Measurements from ENCODE around the gene VKORC1L1.

VKORC1L1 gene

DNA sequence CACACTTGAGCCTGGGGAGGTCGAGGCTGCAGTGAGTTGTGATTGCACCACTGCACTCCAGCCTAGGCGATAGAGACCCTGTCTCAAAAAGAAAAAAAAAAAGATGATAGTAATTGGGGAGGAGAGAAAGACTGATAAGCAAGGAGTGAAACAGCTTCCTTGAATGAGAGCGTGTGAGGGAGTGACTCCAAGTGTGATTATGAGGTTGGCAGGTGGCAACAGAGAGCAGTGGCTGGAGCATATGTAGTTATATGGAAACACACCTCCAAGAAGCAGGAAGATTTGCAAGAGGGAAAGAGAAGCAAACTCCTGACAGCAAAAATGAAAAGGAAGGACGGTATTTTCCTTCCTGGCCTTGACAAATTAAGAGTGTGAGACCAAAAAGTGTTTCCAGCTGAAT, 50.4 kb downstream of the VKORC1L1 start:
- no peak for ATAC-seq
- TF ChIP-seq ISL1 (CRISPR knock-in tag; IDR thresholded peaks at IDR 0.05) (no peak), ZC3H10 (CRISPR knock-in tag; IDR thresholded peaks at IDR 0.05) (no peak), ESRRG (CRISPR knock-in tag; IDR thresholded peaks at IDR 0.05) (no peak), ZFP30 (CRISPR knock-in tag; IDR thresholded peaks at IDR 0.05) (no peak), SNAI2 (CRISPR knock-in tag; IDR thresholded peaks at IDR 0.05) (no peak), POU6F1 (CRISPR knock-in tag; IDR thresholded peaks at IDR 0.05; ENCODE audit: borderline replicate concordance, low read depth) (no peak), OSR1 (CRISPR knock-in tag; IDR thresholded peaks at IDR 0.05) (no peak), ZFP3 (CRISPR knock-in tag; IDR thresholded peaks at IDR 0.05) (no peak)
- TF ChIP-seq, protein P1, sequence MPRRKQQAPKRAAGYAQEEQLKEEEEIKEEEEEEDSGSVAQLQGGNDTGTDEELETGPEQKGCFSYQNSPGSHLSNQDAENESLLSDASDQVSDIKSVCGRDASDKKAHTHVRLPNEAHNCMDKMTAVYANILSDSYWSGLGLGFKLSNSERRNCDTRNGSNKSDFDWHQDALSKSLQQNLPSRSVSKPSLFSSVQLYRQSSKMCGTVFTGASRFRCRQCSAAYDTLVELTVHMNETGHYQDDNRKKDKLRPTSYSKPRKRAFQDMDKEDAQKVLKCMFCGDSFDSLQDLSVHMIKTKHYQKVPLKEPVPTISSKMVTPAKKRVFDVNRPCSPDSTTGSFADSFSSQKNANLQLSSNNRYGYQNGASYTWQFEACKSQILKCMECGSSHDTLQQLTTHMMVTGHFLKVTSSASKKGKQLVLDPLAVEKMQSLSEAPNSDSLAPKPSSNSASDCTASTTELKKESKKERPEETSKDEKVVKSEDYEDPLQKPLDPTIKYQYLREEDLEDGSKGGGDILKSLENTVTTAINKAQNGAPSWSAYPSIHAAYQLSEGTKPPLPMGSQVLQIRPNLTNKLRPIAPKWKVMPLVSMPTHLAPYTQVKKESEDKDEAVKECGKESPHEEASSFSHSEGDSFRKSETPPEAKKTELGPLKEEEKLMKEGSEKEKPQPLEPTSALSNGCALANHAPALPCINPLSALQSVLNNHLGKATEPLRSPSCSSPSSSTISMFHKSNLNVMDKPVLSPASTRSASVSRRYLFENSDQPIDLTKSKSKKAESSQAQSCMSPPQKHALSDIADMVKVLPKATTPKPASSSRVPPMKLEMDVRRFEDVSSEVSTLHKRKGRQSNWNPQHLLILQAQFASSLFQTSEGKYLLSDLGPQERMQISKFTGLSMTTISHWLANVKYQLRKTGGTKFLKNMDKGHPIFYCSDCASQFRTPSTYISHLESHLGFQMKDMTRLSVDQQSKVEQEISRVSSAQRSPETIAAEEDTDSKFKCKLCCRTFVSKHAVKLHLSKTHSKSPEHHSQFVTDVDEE (CRISPR knock-in tag; IDR thresholded peaks at IDR 0.05): no peak

GRCh38 chr7:65924193-65924592, 51.3 kb downstream of the VKORC1L1 start:
- TF ChIP-seq TOX (CRISPR knock-in tag; IDR thresholded peaks at IDR 0.05; ENCODE audit: borderline replicate concordance) (no peak), ZNF8 (CRISPR knock-in tag; IDR thresholded peaks at IDR 0.05) (no peak), ZNF70 (CRISPR knock-in tag; IDR thresholded peaks at IDR 0.05) (no peak), ARNTL (CRISPR knock-in tag; IDR thresholded peaks at IDR 0.05; ENCODE audit: borderline replicate concordance, low read depth) (no peak), ZFP30 (CRISPR knock-in tag; IDR thresholded peaks at IDR 0.05) (no peak), POU6F1 (CRISPR knock-in tag; IDR thresholded peaks at IDR 0.05; ENCODE audit: borderline replicate concordance, low read depth) (no peak), PATZ1 (CRISPR knock-in tag; IDR thresholded peaks at IDR 0.05; ENCODE audit: borderline replicate concordance) (no peak), GLIS3 (CRISPR knock-in tag; IDR thresholded peaks at IDR 0.05) (no peak), PPARA (CRISPR knock-in tag; IDR thresholded peaks at IDR 0.05; ENCODE audit: borderline replicate concordance) (no peak), RARB (CRISPR knock-in tag; IDR thresholded peaks at IDR 0.05) (no peak), ESRRG (CRISPR knock-in tag; IDR thresholded peaks at IDR 0.05) (no peak), ZNF565 (CRISPR knock-in tag; conservative IDR thresholded peaks at IDR 0.05; ENCODE audit: low read depth) (no peak), TCF4 (CRISPR knock-in tag; IDR thresholded peaks at IDR 0.05; ENCODE audit: borderline replicate concordance) (no peak), ZFP3 (CRISPR knock-in tag; IDR thresholded peaks at IDR 0.05) (no peak), CSDC2 (CRISPR knock-in tag; IDR thresholded peaks at IDR 0.05) (no peak), OSR1 (CRISPR knock-in tag; IDR thresholded peaks at IDR 0.05) (no peak), ZC3H10 (CRISPR knock-in tag; IDR thresholded peaks at IDR 0.05) (no peak)
- TF ChIP-seq, protein P2, sequence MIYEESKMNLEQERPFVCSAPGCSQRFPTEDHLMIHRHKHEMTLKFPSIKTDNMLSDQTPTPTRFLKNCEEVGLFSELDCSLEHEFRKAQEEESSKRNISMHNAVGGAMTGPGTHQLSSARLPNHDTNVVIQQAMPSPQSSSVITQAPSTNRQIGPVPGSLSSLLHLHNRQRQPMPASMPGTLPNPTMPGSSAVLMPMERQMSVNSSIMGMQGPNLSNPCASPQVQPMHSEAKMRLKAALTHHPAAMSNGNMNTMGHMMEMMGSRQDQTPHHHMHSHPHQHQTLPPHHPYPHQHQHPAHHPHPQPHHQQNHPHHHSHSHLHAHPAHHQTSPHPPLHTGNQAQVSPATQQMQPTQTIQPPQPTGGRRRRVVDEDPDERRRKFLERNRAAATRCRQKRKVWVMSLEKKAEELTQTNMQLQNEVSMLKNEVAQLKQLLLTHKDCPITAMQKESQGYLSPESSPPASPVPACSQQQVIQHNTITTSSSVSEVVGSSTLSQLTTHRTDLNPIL (CRISPR knock-in tag; IDR thresholded peaks at IDR 0.05; ENCODE audit: low read depth): no peak
- TF ChIP-seq, protein P1 (CRISPR knock-in tag; IDR thresholded peaks at IDR 0.05): no peak
- TF ChIP-seq, protein P3, sequence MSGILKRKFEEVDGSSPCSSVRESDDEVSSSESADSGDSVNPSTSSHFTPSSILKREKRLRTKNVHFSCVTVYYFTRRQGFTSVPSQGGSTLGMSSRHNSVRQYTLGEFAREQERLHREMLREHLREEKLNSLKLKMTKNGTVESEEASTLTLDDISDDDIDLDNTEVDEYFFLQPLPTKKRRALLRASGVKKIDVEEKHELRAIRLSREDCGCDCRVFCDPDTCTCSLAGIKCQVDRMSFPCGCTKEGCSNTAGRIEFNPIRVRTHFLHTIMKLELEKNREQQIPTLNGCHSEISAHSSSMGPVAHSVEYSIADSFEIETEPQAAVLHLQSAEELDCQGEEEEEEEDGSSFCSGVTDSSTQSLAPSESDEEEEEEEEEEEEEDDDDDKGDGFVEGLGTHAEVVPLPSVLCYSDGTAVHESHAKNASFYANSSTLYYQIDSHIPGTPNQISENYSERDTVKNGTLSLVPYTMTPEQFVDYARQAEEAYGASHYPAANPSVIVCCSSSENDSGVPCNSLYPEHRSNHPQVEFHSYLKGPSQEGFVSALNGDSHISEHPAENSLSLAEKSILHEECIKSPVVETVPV (CRISPR knock-in tag; IDR thresholded peaks at IDR 0.05): no peak

More at GRCh38 chr7:65924193-65924592, 51.3 kb downstream of the VKORC1L1 start:
- no peak for ATAC-seq

Measured in SK-N-SH treated with all-trans-retinoic acid at 6 μM for 48 hours (cell line).